ENCODE data around the gene LTA.

The LTA gene

DNA sequence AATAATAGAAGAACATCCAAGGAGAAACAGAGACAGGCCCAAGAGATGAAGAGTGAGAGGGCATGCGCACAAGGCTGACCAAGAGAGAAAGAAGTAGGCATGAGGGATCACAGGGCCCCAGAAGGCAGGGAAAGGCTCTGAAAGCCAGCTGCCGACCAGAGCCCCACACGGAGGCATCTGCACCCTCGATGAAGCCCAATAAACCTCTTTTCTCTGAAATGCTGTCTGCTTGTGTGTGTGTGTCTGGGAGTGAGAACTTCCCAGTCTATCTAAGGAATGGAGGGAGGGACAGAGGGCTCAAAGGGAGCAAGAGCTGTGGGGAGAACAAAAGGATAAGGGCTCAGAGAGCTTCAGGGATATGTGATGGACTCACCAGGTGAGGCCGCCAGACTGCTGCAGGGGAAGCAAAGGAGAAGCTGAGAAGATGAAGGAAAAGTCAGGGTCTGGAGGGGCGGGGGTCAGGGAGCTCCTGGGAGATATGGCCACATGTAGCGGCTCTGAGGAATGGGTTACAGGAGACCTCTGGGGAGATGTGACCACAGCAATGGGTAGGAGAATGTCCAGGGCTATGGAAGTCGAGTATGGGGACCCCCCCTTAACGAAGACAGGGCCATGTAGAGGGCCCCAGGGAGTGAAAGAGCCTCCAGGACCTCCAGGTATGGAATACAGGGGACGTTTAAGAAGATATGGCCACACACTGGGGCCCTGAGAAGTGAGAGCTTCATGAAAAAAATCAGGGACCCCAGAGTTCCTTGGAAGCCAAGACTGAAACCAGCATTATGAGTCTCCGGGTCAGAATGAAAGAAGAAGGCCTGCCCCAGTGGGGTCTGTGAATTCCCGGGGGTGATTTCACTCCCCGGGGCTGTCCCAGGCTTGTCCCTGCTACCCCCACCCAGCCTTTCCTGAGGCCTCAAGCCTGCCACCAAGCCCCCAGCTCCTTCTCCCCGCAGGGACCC is 2.3 kb downstream of the LTA start:
- no peak for DNase-seq

DNA sequence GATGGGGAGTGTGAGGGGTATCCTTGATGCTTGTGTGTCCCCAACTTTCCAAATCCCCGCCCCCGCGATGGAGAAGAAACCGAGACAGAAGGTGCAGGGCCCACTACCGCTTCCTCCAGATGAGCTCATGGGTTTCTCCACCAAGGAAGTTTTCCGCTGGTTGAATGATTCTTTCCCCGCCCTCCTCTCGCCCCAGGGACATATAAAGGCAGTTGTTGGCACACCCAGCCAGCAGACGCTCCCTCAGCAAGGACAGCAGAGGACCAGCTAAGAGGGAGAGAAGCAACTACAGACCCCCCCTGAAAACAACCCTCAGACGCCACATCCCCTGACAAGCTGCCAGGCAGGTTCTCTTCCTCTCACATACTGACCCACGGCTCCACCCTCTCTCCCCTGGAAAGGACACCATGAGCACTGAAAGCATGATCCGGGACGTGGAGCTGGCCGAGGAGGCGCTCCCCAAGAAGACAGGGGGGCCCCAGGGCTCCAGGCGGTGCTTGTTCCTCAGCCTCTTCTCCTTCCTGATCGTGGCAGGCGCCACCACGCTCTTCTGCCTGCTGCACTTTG is 3.3 kb downstream of the LTA start, which contains the start of gene TNF:
Gene TNF (plus strand): TSS at position 231 of the 567 bp plus-strand sequence. CDS start 177 bp downstream, at position 408.
- DNase-seq, result peak; percentile 77

DNA sequence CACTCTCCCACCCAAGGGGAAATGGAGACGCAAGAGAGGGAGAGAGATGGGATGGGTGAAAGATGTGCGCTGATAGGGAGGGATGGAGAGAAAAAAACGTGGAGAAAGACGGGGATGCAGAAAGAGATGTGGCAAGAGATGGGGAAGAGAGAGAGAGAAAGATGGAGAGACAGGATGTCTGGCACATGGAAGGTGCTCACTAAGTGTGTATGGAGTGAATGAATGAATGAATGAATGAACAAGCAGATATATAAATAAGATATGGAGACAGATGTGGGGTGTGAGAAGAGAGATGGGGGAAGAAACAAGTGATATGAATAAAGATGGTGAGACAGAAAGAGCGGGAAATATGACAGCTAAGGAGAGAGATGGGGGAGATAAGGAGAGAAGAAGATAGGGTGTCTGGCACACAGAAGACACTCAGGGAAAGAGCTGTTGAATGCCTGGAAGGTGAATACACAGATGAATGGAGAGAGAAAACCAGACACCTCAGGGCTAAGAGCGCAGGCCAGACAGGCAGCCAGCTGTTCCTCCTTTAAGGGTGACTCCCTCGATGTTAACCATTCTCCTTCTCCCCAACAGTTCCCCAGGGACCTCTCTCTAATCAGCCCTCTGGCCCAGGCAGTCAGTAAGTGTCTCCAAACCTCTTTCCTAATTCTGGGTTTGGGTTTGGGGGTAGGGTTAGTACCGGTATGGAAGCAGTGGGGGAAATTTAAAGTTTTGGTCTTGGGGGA is 4.0 kb downstream of the LTA start:
- DNase-seq, result no peak

DNA sequence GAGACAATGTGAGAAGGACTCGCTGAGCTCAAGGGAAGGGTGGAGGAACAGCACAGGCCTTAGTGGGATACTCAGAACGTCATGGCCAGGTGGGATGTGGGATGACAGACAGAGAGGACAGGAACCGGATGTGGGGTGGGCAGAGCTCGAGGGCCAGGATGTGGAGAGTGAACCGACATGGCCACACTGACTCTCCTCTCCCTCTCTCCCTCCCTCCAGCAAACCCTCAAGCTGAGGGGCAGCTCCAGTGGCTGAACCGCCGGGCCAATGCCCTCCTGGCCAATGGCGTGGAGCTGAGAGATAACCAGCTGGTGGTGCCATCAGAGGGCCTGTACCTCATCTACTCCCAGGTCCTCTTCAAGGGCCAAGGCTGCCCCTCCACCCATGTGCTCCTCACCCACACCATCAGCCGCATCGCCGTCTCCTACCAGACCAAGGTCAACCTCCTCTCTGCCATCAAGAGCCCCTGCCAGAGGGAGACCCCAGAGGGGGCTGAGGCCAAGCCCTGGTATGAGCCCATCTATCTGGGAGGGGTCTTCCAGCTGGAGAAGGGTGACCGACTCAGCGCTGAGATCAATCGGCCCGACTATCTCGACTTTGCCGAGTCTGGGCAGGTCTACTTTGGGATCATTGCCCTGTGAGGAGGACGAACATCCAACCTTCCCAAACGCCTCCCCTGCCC is 4.9 kb downstream of the LTA start:
- no peak for DNase-seq

DNA sequence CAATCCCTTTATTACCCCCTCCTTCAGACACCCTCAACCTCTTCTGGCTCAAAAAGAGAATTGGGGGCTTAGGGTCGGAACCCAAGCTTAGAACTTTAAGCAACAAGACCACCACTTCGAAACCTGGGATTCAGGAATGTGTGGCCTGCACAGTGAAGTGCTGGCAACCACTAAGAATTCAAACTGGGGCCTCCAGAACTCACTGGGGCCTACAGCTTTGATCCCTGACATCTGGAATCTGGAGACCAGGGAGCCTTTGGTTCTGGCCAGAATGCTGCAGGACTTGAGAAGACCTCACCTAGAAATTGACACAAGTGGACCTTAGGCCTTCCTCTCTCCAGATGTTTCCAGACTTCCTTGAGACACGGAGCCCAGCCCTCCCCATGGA is 5.5 kb downstream of the LTA start:
- no peak for DNase-seq

DNA sequence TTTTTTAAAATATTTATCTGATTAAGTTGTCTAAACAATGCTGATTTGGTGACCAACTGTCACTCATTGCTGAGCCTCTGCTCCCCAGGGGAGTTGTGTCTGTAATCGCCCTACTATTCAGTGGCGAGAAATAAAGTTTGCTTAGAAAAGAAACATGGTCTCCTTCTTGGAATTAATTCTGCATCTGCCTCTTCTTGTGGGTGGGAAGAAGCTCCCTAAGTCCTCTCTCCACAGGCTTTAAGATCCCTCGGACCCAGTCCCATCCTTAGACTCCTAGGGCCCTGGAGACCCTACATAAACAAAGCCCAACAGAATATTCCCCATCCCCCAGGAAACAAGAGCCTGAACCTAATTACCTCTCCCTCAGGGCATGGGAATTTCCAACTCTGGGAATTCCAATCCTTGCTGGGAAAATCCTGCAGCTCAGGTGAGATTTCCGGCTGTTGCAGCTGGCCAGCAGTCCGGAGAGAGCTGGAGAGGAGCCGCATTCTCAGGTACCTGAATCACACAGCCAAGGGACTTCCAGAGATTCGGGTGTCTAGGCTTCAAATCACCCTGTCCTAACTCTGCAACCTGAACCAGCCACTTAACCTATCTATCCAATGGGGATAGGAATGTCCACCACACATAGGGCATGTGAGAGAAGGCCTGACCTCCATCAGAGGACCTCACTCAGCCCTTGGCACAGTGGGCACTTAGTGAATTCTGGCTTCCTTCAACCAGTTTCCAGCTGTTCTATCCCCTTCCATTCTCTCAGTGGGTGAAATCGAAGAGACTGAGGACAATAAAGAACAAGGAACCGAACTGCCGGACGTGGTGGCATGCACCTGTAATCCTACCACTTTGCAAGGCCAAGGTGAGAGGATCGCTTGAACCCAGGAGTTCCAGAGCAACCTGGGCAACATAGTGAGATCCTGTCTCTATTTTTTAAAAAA is 6.4 kb downstream of the LTA start:
- DNase-seq, result no peak

DNA sequence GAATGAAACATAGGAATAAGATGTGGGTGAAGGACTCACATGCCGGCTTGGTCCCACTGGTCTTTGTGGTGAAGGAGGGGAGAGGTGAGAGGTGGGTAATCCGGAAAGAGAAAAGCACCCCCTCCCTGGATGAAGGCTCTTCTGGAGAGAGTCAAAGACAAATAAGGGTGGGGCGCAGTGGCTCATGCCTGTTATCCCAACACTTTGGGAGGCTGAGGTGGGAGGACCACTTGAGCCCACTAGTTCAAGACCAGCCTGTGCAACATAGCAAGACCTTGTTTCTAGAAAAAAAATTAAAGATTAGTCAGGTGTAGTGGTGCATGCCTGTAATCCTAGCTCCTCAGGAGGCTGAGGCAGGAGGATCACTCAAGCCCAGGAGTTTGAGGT is 7.0 kb downstream of the LTA start:
- no peak for DNase-seq

DNA sequence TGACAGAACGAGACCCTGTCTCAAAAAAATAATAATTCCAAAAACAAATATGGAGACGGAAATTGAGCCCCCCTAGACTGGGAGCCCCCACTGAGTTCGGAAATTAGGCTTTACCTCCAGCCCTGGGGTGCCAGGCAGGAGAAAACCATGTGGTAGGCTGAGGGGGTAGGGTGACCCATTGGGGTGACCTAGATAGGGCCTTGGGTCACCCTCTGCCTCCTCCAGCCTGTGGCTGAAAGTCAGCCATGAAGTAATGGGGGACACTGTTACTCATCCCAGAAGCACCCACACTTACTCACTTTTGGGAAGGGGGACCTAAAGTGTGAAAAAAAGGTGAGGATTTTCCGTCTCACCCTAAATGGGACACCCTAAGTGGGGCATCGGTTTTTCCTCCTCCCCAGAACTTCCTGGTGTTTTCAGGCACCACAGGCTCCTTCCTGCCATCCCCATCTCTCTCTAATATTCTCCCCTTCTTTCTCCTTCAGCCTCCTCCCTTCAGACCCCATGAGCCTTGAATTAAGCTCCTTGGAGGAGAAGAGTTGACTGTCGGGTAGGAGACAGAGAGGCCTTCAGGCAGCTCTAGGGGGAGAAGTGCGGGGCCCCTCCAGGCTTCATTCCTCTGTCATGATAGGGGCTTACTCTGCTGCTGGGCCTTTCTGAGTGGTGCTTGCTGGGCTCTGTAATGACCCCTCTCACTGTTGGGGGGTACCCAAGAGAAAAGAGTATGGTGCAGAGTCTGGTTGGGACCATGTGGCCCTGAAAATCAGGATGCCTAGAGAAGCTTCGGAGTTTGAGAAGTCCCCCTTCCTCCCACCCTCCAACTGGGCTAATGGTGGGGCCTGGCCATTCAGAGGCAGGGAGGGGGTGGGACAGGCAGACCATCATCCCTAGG is 7.7 kb downstream of the LTA start:
- DNase-seq, result no peak

DNA sequence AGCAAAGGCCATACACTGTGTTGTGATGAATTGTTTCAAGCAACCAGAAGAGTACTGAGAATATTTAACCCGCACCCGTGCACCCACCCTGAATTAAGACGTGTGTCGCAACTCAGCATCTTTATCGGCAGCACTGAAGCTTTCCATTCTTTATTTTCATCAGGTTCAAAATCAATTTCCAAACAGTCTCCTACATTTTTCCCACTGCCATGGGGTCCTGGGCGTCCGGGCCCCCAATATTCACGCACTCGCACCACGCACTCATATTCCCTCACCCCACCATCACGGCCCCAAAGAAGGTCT is 8.3 kb downstream of the LTA start:
- no peak for DNase-seq

DNA sequence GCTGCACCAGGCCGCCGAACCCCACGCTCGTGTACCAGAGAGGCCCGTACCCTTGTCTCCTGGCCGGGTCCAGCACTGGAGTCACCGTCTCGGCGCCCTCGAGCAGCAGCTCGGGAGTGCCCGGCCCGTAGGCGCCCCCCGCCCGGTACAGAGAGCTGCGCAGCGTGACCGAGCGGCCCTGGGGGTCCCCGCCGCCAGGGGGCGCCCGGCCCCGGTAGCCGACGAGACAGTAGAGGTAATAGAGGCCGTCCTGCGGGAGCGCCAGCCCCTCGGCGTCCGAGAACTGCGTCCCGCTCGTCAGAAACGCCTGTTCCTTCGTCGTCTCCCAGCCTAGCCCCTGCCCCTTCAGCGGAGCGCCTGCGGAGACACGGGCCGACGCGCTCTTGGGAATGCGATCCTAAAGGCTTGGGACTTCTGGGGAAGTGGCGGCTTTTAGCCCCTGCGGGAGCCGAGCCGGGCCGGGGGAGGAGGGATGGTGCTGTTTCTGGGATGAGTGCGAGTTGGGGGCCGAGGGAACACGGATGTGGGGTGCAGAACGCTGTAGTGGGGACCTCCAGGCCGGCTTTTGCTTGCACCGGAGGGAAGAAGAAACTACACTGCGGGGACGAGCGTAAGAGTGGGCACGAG is 8.8 kb downstream of the LTA start:
- peak; percentile 89 for DNase-seq

DNA sequence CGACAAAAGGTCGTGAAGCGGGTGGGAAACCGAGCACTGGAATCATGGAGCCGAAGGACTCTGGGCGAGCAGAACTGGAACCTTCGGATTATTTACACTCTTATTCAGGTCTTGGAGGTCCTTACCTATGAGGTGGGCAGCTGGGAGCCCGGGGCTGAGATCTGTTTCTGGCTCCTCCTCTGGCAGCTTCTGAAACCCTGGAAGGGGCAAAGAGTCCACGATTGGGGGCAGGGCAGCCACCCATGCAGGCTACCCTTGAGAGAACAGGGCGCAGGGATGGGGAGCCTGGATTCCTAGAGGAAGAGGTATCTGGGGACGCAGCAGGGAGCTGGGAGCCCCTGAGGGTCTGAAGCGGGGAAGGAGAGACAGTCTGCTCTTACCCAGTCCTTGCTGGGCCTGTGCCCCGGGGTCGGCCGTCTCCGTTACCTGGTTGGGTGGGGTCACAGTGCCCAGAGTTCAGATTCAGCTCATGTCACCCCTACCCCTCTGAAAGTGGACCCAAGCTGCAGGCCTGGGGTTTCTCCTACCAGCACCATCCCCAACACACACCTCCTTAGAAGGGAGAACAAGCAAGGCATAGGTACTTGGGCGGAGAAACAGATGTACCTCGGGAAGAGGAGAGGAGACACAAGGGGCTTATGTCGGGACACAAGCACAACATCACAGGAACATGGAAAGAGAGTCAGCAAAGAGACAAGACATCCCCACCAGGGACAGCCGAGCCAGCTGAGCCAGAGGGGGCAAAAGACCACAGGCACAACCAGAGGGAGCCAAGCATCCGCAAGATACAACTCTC is 9.5 kb downstream of the LTA start:
- no peak for DNase-seq

DNA sequence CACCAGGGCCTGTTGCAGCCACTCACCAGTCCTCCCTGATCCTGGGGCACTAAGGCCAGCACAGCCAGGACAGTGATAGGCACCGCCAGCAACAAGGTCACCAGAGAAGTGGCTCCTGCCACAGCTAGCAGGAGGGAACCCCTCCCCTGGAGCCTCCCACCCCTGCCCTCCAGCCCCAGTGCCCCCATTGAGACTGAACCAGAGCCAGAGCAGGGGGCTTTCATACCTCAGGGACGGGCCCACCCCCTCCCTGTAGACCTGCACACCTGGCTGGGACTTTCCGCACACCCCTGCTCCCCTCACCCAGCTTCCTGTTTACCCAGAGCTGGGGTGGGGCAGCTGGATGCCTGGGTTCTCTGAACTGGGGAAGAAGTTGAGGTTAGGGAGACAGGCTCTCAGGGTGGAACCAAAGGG is 10.1 kb downstream of the LTA start, which contains the start of gene LTB:
Gene LTB (minus strand): TSS at position 195 of the 414 bp plus-strand sequence. CDS start 7 bp downstream, at position 188.
- DNase-seq, result peak; percentile 62

DNA sequence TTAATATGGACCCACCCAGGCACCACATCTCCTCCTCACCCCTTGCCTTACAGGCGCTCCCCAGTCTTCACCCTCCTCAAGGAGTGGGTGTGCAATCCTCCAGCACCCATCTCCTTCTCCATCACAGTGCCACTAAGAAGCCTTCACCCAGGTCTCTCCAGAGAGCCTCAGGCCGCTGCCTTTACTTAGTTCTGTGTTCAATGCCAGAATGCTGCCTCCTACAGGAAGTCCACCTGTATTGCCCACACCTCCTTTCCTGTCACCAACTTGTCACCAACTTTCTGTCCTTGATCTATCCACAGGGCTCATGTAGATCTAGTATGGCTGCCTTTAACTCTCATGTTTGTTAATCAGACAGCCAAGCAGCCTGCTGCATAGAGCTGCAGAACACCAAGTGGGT is 13.4 kb downstream of the LTA start:
- no peak for DNase-seq

DNA sequence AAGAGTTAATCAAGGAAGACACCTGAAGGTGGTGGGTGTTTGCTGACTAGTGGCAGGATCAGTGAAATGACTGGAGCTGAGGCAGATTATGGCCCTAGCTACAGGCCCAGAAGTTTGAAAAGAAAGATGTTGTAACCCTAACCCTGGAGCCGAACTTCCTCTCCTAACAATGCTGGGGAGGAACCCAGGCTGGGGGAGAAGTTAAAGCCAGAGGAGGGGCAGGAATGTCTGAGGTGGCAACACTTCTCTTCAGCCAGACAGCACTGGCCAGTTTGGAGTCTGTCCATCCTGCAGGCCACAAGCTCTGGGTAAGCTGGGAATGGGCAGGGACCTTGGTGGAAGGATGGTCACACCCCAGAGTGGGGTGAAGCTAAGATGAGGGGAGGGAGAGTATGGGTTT is 13.9 kb downstream of the LTA start, which contains the start of gene LST1:
Gene LST1 (plus strand): TSS at position 270 of the 400 bp plus-strand sequence. CDS start 1,023 bp downstream, outside the sequence.
- no peak for DNase-seq

DNA sequence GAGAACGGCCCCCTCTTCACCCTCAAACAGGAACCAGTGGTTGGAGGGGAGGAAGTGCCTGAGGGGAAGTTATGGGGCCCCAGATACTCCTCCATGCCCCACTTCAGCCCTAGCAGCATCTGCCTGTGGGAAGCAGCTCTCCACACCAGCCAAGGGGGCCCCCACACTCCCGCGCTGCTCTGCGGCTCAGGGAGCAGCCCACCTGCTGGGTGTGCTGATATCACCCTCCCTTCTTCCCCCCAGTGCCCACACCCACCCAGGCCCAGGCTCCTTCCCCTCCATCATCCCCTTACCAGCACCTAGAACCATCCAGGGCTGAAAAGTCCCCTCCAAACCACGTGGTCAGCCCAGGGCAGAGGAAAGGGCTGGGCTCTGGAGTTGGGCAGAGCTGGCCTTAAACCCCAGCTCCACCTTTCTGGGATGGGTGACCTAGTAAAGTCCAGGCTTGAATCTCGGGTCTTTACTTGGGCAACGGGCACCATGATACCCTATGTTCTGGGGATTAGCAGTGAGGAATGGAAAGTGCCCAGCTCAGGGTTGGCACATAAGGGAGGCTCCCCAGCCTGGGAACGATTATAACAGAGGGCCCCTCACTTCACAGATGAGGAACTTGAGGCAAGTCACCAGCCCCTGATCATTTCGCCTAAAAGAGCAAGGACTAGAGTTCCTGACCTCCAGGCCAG is 14.7 kb downstream of the LTA start:
- no peak for DNase-seq

DNA sequence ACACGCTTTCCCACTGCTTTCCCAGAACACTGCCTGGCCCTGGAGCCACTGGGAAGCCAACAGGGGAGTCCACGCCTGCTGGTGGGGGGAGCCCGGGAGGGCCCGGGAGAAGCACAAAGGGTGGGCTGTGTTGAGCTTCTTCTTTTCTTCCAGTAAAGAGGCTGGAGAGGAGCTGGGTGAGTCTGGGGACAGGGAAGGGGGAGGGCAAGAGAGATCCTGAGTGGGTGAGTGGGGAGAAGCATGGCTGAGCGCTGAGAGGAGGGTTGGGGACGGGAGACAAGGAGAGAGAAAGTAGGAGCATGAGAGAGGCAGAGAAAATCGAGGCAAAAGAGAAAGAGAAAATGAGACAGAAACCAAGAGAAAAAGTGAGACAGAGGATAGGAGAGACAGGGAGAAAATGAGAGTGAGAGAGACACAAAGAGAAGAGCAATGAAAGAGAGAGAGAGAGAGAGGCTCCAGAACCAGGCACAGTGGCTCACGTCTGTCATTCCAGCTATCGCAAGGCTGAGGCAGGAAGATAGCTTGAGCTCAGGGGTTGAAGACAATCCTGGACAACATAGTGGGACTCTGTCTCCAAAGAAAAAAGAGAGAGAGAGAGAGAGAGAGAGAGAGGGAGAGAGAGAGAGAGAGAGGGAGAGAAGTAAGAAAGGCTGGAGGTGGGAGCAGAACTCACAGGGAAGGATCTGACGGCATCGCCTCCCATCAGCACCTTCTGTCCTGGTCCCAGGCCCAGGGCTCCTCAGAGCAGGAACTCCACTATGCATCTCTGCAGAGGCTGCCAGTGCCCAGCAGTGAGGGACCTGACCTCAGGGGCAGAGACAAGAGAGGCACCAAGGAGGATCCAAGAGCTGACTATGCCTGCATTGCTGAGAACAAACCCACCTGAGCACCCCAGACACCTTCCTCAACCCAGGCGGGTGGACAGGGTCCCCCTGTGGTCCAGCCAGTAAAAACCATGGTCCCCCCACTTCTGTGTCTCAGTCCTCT is 16.0 kb downstream of the LTA start:
- no peak for DNase-seq

Measured in T-helper 9 cell (primary cell).